Germinal center (tissue), 1 donor: Measurements from ENCODE around the gene POLR2M.

ENCODE experiments used
- DNase-seq: peaks from one replicate; pipeline ENCODE4 v3.0.0; 2012; ENCODE audit warnings: mixed read lengths, low spot score

Gene POLR2M

GRCh38 chr15:57741089-57741488, 34.6 kb downstream of the POLR2M start:
- no peak for DNase-seq

- DNase-seq = no peak
These were observed 36.9 kb downstream of the POLR2M start for GRCh38 chr15:57743424-57743823.

- DNase-seq = no peak
These were observed 40.3 kb downstream of the POLR2M start for GRCh38 chr15:57746786-57747185.

GRCh38 chr15:57747206-57747896, 40.8 kb downstream of the POLR2M start:
- DNase-seq = no peak

GRCh38 chr15:57751177-57751800, 44.8 kb downstream of the POLR2M start:
- no peak for DNase-seq

GRCh38 chr15:57752436-57752835, 45.9 kb downstream of the POLR2M start:
- DNase-seq = no peak

GRCh38 chr15:57752840-57753239, 46.3 kb downstream of the POLR2M start:
- DNase-seq = no peak

GRCh38 chr15:57756466-57756865, 50.0 kb downstream of the POLR2M start:
- no peak for DNase-seq

GRCh38 chr15:57758560-57758959, 52.0 kb downstream of the POLR2M start:
- DNase-seq = no peak

- DNase-seq = no peak
These were observed 55.0 kb downstream of the POLR2M start for GRCh38 chr15:57761562-57761961.

GRCh38 chr15:57762302-57762701, 55.8 kb downstream of the POLR2M start:
- no peak for DNase-seq

GRCh38 chr15:57763176-57763964, 56.9 kb downstream of the POLR2M start:
- no peak for DNase-seq
